PC-9 (cell line): Measurements from ENCODE around the gene TIMMDC1.

Experiments used
- CTCF ChIP-seq: fragments of 200-600 bp; sonication (generic); conservative IDR thresholded peaks from 2 replicates; pipeline ENCODE4 v1.6.1; 2017; ENCODE audit warnings: mixed run types, antibody characterized with exemption, mild to moderate bottlenecking, moderate library complexity
- EZH2 ChIP-seq: fragments of 200-600 bp; sonication (generic); IDR thresholded peaks from 2 replicates; pipeline ENCODE4 v1.8.0; 2017; ENCODE audit warnings: antibody characterized with exemption, low read depth

GRCh38 chr3:119463171-119464169 is 34.9 kb upstream of the TIMMDC1 start, which contains the start of gene TMEM39A:
- no peak for TF ChIP-seq EZH2
- peak; percentile 40; the same call in 1 of the 2 replicates for TF ChIP-seq CTCF
